Measurements from ENCODE around the gene RNF126.
"Not testable (repeated sequence)": the region's sequence is repeated elsewhere in the genome, so short reads cannot be mapped to it uniquely, and the experiment has no call there.

RNF126 gene

GRCh38 chr19:685454-685931 lies 22.5 kb upstream of the RNF126 start:
- DNase-seq: no peak

DNA sequence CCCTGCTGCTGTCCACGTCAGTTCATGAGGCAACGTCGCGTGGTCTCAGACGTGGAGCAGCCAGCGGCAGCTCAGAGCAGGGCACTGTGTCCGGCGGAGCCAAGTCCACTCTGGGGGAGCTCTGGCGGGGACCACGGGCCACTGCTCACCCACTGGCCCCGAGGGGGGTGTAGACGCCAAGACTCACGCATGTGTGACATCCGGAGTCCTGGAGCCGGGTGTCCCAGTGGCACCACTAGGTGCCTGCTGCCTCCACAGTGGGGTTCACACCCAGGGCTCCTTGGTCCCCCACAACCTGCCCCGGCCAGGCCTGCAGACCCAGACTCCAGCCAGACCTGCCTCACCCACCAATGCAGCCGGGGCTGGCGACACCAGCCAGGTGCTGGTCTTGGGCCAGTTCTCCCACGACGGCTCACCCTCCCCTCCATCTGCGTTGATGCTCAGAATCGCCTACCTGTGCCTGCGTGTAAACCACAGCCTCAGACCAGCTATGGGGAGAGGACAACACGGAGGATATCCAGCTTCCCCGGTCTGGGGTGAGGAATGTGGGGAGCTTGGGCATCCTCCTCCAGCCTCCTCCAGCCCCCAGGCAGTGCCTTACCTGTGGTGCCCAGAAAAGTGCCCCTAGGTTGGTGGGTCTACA lies 19.8 kb upstream of the RNF126 start:
- DNase-seq: no peak

GRCh38 chr19:681029-682019 lies 18.3 kb upstream of the RNF126 start:
- peak; percentile 98 for DNase-seq

GRCh38 chr19:680287-681028 lies 17.4 kb upstream of the RNF126 start:
- DNase-seq: peak; percentile 100

DNA sequence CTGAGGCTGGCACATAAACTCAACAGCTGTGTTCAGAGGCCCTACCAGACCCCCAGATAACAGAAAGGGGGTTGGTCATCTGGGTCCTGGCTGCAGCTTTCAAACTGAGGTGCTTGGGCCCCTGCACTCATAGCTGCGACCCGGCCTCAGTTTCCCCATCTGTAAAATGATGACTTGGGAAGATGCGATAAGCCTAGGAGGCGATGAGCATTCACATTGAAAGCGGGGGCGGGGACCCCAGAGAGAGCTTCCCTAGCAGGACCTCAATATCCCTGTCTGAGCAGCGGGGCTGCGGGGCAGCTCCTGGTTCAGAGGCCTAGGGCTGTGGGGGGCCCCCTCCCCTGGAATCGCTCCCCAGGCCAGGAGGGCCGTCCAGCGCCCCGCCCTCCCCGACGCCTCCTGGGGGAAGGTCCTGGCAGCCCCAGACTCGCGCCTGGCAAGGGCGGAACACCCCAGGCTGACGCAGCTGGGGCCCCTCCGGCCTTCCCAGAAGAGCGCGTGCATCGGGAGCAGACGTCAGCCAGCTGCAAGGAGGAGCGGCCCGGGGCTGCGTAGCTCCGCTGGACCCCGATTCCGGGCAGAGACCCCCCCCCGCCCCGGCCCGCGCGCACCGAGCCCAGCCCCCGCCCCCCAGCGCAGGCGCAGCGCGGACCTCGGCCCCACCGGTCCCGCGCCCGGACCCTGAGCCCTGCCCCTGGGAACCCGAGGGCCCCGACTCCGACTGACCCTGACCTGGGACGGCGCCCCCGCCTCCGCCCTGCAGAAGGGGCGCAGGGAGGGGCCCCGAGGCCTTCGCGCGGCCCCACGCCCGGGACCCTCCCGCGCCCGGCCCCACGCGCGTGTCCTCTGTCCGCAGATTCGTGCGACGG lies 16.6 kb upstream of the RNF126 start:
- peak; percentile 52 for DNase-seq

DNA sequence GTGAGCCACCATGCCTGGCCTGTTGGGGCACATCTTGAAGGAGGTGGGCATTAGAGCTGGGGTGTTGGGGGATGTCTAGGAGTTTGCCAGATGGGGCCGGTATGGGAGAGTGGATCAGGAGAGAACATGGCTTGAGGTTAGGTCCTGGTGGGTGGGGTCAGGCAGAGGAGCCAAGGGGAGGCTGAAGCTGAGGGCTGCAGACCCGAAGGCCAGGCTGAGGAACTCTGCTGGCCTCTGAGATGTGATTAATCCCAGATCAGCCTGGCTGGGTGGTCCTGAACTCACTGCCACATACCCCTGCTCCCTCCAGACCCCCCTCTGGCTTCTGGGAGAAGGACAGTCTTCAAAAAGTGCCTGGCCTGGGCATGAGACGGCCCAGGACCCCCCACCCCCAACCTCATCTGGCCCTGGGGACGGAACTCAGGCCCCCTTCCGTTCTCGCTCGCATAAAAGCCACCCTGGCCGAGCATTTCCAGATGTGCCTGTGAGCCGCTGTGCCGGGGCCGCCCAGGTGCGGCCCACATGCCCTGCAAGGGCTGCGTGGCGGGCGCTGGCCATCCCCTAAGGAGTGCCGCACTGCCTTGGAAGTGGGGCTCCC lies 15.9 kb upstream of the RNF126 start:
- DNase-seq: no peak

- DNase-seq: no peak
Observed at GRCh38 chr19:677601-678436, 14.8 kb upstream of the RNF126 start.

GRCh38 chr19:677201-677600 lies 14.2 kb upstream of the RNF126 start:
- DNase-seq: no peak

GRCh38 chr19:676339-677105 lies 13.5 kb upstream of the RNF126 start, which contains the start of gene FSTL3:
Gene FSTL3, plus strand, starts transcription at chr19:676392. Its CDS starts 32 bp downstream, at chr19:676424.
- DNase-seq: no peak

GRCh38 chr19:676007-676338 lies 13.0 kb upstream of the RNF126 start:
- no peak for DNase-seq

- DNase-seq: no peak
Observed at GRCh38 chr19:674282-675151, 11.5 kb upstream of the RNF126 start.

GRCh38 chr19:670609-671075 lies 7.6 kb upstream of the RNF126 start:
- DNase-seq: peak; percentile 49

- DNase-seq: not testable (repeated sequence)
Observed at GRCh38 chr19:668675-669434, 5.8 kb upstream of the RNF126 start.

GRCh38 chr19:666985-667573 lies 4.1 kb upstream of the RNF126 start:
- not testable (repeated sequence) for DNase-seq

DNA sequence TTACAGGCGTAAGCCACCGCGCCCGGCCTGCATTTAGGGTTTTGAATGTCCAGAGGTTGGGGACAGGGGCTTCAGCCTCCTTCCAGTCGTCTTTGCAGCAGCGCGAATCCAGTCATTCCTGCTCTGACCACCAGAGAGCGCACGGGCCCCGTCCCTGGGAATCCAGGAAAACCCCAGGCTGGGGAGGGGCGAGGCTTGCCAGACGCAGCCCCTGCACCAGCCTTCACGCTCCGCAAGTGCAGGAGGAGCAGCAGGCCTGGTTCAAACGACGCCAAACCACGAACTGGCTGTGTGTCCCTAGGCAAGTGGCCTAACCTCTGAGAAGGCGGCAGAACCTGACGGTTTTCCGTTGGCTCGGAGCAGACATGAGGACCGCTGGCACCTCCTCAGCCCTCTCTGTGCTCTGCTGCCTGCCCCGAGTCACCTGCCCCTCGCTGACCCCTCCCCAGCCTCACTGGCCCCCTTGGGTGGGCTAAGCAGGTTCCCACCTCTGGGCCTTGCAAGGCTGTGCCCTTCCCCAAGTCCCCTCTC lies 2.0 kb upstream of the RNF126 start:
- peak; percentile 90 for DNase-seq

GRCh38 chr19:663682-664117 lies 686 bp upstream of the RNF126 start:
- DNase-seq: peak; percentile 22

Measured in activated CD4-positive, alpha-beta T cell treated with anti-CD3 and anti-CD28 coated beads for 48 hours (primary cell).